ENCODE measurements around the gene TRIO.

DNA sequence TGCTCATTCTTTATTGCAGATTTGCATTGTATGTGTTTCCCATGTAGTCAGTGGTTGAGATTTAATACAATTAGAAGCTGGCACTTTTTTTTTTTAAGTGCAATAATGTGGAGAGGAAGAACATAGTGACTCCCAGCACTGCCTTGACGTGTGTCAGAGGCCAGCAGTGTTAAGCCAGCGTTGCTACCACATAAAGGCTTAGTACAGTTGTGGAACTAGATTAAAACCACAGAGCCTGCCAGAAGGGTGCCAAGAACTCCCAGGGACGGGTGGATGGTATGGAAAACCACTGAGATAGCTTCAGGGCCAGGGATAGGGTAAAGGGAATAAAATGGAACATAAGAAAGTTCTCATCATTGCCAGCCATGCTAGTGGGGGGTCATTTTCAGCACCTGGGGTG, 142.9 kb downstream of the TRIO start:
- TF ChIP-seq POLR2AphosphoS5 (IDR thresholded peaks at IDR 0.05; ENCODE audit: borderline replicate concordance, low read depth, low read length): no peak
- no peak for TF ChIP-seq EZH2 (IDR thresholded peaks at IDR 0.05)
- TF ChIP-seq FOXP2 (optimal IDR thresholded peaks at IDR 0.05; ENCODE audit: control extremely low read depth, extremely low read length, insufficient read depth): no peak
